Measurements from ENCODE around the gene OR1F1. TPM values are rescaled to one million over a fixed set of nuclear protein-coding genes. Genes with fewer than 3 reads are reported as not detected.
A peak's percentile ranks its signal among the peaks of the same experiment; 100 is the strongest.
"Not testable (repeated sequence)": the region's sequence is repeated elsewhere in the genome, so short reads cannot be mapped to it uniquely, and the experiment has no call there.

Gene OR1F1
- total RNA-seq, 1 donor from 2014 or later, result not detected

- H3K27ac Mint-ChIP-seq, result no peak overlapping the region
- intact Hi-C loops (cut with micrococcal nuclease), result loop anchor here (5.0 to 10.0 kb wide), 3 partner anchors 40 to 218 kb away; partner anchors contain the start of genes ZNF174, ZNF263 and ZSCAN32
Measured at GRCh38 chr16:3186946-3187690, 886 bp upstream of the OR1F1 start.

GRCh38 chr16:3188675-3188924 is 596 bp downstream of the OR1F1 start:
- Mint-ChIP-seq H3K4me3 (peak overlapping the region; percentile 73), H3K27ac (no peak overlapping the region), H3K27me3 (ENCODE audit: insufficient read depth) (peaks cover 52% of the 10 kb centered on the region), H3K9me3 (peaks cover 16% of the 10 kb centered on the region), H3K4me1 (ENCODE audit: low read depth) (peaks cover 49% of the 10 kb centered on the region), H3K36me3 (ENCODE audit: low read depth) (peaks cover 7% of the 10 kb centered on the region)
- DNase-seq (ENCODE audit: low spot score), result no peak
- intact Hi-C loops (cut with micrococcal nuclease), result loop anchor here (2.0 to 10.0 kb wide), 4 partner anchors 39 to 312 kb away; partner anchors contain the start of genes CLUAP1, ZNF174, ZNF263 and ZSCAN32

More at GRCh38 chr16:3186946-3187690, 886 bp upstream of the OR1F1 start:
- Mint-ChIP-seq H3K36me3 (ENCODE audit: low read depth) (peaks cover 10% of the 10 kb centered on the region), H3K4me3 (no peak overlapping the region), H3K4me1 (ENCODE audit: low read depth) (peaks cover 60% of the 10 kb centered on the region), H3K27me3 (ENCODE audit: insufficient read depth) (peaks cover 62% of the 10 kb centered on the region), H3K9me3 (peaks cover 17% of the 10 kb centered on the region)
- no peak for DNase-seq (ENCODE audit: low spot score)

- peaks cover 44% of the 10 kb centered on the region for H3K4me1 Mint-ChIP-seq (ENCODE audit: low read depth)
- H3K36me3 Mint-ChIP-seq (ENCODE audit: low read depth), result peaks cover 4% of the 10 kb centered on the region
- peak overlapping the region; percentile 85 for H3K27ac Mint-ChIP-seq
- no peak for DNase-seq (ENCODE audit: low spot score)
- peaks cover 46% of the 10 kb centered on the region for H3K27me3 Mint-ChIP-seq (ENCODE audit: insufficient read depth)
- H3K4me3 Mint-ChIP-seq, result peak overlapping the region; percentile 73
- H3K9me3 Mint-ChIP-seq, result peaks cover 15% of the 10 kb centered on the region
- intact Hi-C loops (cut with micrococcal nuclease), result loop anchor here (2.0 to 10.0 kb wide), 4 partner anchors 38 to 312 kb away; partner anchors contain the start of genes CLUAP1, ZNF174, ZNF263 and ZSCAN32
Measured at GRCh38 chr16:3188925-3189825, 1.2 kb downstream of the OR1F1 start.

- H3K9me3 Mint-ChIP-seq, result peaks cover 20% of the 10 kb centered on the region
Measured at GRCh38 chr16:3189869-3190268, 1.9 kb downstream of the OR1F1 start.

GRCh38 chr16:3190949-3191353 is 2.9 kb downstream of the OR1F1 start:
- Mint-ChIP-seq H3K4me1 (ENCODE audit: low read depth) (peaks cover 41% of the 10 kb centered on the region), H3K27me3 (ENCODE audit: insufficient read depth) (peaks cover 42% of the 10 kb centered on the region), H3K9me3 (peaks cover 15% of the 10 kb centered on the region), H3K27ac (peak overlapping the region; percentile 6), H3K4me3 (peak overlapping the region; percentile 63), H3K36me3 (ENCODE audit: low read depth) (peaks cover 2% of the 10 kb centered on the region)
- intact Hi-C loops (cut with micrococcal nuclease), result loop anchor here (1.0 to 2.0 kb wide), 2 partner anchors 20 to 114 kb away; partner anchors contain the start of genes TIGD7 and ZNF75A
- no peak for DNase-seq (ENCODE audit: low spot score)

More at GRCh38 chr16:3189869-3190268, 1.9 kb downstream of the OR1F1 start:
- no peak for DNase-seq (ENCODE audit: low spot score)
- Mint-ChIP-seq H3K27ac (peak overlapping the region; percentile 85), H3K36me3 (ENCODE audit: low read depth) (peaks cover 2% of the 10 kb centered on the region), H3K4me1 (ENCODE audit: low read depth) (peaks cover 41% of the 10 kb centered on the region), H3K4me3 (peak overlapping the region; percentile 73), H3K27me3 (ENCODE audit: insufficient read depth) (peaks cover 44% of the 10 kb centered on the region)
- intact Hi-C loops (cut with micrococcal nuclease), result loop anchor here (2.0 to 10.0 kb wide), 5 partner anchors 37 to 311 kb away; partner anchors contain the start of genes CLUAP1, TIGD7, ZNF174 and ZNF263

GRCh38 chr16:3192476-3193019 is 4.5 kb downstream of the OR1F1 start:
- no peak for DNase-seq (ENCODE audit: low spot score)
- H3K27me3 Mint-ChIP-seq (ENCODE audit: insufficient read depth), result peaks cover 35% of the 10 kb centered on the region
- intact Hi-C loops (cut with micrococcal nuclease), result no loop called here
- H3K4me1 Mint-ChIP-seq (ENCODE audit: low read depth), result peaks cover 34% of the 10 kb centered on the region
- H3K4me3 Mint-ChIP-seq, result no peak overlapping the region
- no peak overlapping the region for H3K27ac Mint-ChIP-seq
- H3K36me3 Mint-ChIP-seq (ENCODE audit: low read depth), result no peaks in the 10 kb centered on the region
- H3K9me3 Mint-ChIP-seq, result peaks cover 12% of the 10 kb centered on the region

- DNase-seq (ENCODE audit: low spot score), result no peak
- H3K9me3 Mint-ChIP-seq, result peaks cover 12% of the 10 kb centered on the region
- no peaks in the 10 kb centered on the region for H3K36me3 Mint-ChIP-seq (ENCODE audit: low read depth)
- H3K27me3 Mint-ChIP-seq (ENCODE audit: insufficient read depth), result peaks cover 33% of the 10 kb centered on the region
- H3K4me3 Mint-ChIP-seq, result no peak overlapping the region
- peaks cover 26% of the 10 kb centered on the region for H3K4me1 Mint-ChIP-seq (ENCODE audit: low read depth)
- H3K27ac Mint-ChIP-seq, result no peak overlapping the region
- intact Hi-C loops (cut with micrococcal nuclease), result no loop called here
Measured at GRCh38 chr16:3193221-3194212, 5.5 kb downstream of the OR1F1 start.

GRCh38 chr16:3194792-3195191 is 6.8 kb downstream of the OR1F1 start:
- intact Hi-C loops (cut with micrococcal nuclease), result no loop called here
- no peak overlapping the region for H3K4me3 Mint-ChIP-seq
- H3K36me3 Mint-ChIP-seq (ENCODE audit: low read depth), result no peaks in the 10 kb centered on the region
- DNase-seq (ENCODE audit: low spot score), result no peak
- peaks cover 30% of the 10 kb centered on the region for H3K27me3 Mint-ChIP-seq (ENCODE audit: insufficient read depth)
- no peak overlapping the region for H3K27ac Mint-ChIP-seq
- peaks cover 19% of the 10 kb centered on the region for H3K4me1 Mint-ChIP-seq (ENCODE audit: low read depth)
- H3K9me3 Mint-ChIP-seq, result peaks cover 12% of the 10 kb centered on the region

GRCh38 chr16:3195975-3196374 is 8.0 kb downstream of the OR1F1 start:
- Mint-ChIP-seq H3K9me3 (peaks cover 12% of the 10 kb centered on the region), H3K27ac (no peak overlapping the region), H3K4me3 (no peak overlapping the region), H3K4me1 (ENCODE audit: low read depth) (peaks cover 7% of the 10 kb centered on the region), H3K36me3 (ENCODE audit: low read depth) (no peaks in the 10 kb centered on the region), H3K27me3 (ENCODE audit: insufficient read depth) (peaks cover 20% of the 10 kb centered on the region)
- intact Hi-C loops (cut with micrococcal nuclease), result no loop called here
- DNase-seq (ENCODE audit: low spot score), result no peak

- H3K9me3 Mint-ChIP-seq, result peaks cover 12% of the 10 kb centered on the region
- H3K36me3 Mint-ChIP-seq (ENCODE audit: low read depth); intact Hi-C loops (cut with micrococcal nuclease); H3K4me3 Mint-ChIP-seq; DNase-seq (ENCODE audit: low spot score); H3K27ac Mint-ChIP-seq; H3K4me1 Mint-ChIP-seq (ENCODE audit: low read depth): not testable (repeated sequence)
- H3K27me3 Mint-ChIP-seq (ENCODE audit: insufficient read depth), result peaks cover 14% of the 10 kb centered on the region
Measured at GRCh38 chr16:3197694-3198333, 9.8 kb downstream of the OR1F1 start.

GRCh38 chr16:3198334-3199072 is 10.5 kb downstream of the OR1F1 start:
- intact Hi-C loops (cut with micrococcal nuclease), result no loop called here
- DNase-seq (ENCODE audit: low spot score), result no peak
- H3K9me3 Mint-ChIP-seq, result peaks cover 12% of the 10 kb centered on the region

More at GRCh38 chr16:3198334-3199072, 10.5 kb downstream of the OR1F1 start:
- Mint-ChIP-seq H3K4me3 (no peak overlapping the region), H3K4me1 (ENCODE audit: low read depth) (no peaks in the 10 kb centered on the region), H3K27me3 (ENCODE audit: insufficient read depth) (peaks cover 18% of the 10 kb centered on the region), H3K27ac (no peak overlapping the region), H3K36me3 (ENCODE audit: low read depth) (no peaks in the 10 kb centered on the region)

Data from activated T-helper 1 cell treated with anti-CD3 and anti-CD28 coated beads, Interleukin-12 subunit alpha, Interleukin-12 subunit beta, Interleukin-2, Interleukin-4 antibody, amounts not matched to agents 30 ng/mL and 10 ng/mL and 1 ng/mL, durations not matched to agents 14 hours and 24 hours and 36 hours (primary cell).